HL-60 (cell line): ENCODE data around the gene MAP2K2.

Source experiments
- POLR2AphosphoS5 ChIP-seq: IDR thresholded peaks from 2 replicates; pipeline ENCODE4 v1.6.1; 2012; ENCODE audit warnings: low read depth
- REST ChIP-seq: IDR thresholded peaks from 2 replicates; pipeline ENCODE4 v1.6.1; 2012; ENCODE audit warnings: low read depth; ENCODE audit not compliant: insufficient replicate concordance
- SPI1 ChIP-seq: IDR thresholded peaks from 2 replicates; pipeline ENCODE4 v1.6.1; 2012; ENCODE audit warnings: low read depth, mild to moderate bottlenecking, borderline replicate concordance
- TF ChIP-seq, protein P1 (sequence below): IDR thresholded peaks from one replicate; pipeline ENCODE4 v1.5.1; 2011; ENCODE audit warnings: low read length, control low read depth, inconsistent platforms; ENCODE audit not compliant: insufficient read depth

GRCh38 chr19:4172861-4173473, 49.0 kb upstream of the MAP2K2 start:
- TF ChIP-seq, protein P1, sequence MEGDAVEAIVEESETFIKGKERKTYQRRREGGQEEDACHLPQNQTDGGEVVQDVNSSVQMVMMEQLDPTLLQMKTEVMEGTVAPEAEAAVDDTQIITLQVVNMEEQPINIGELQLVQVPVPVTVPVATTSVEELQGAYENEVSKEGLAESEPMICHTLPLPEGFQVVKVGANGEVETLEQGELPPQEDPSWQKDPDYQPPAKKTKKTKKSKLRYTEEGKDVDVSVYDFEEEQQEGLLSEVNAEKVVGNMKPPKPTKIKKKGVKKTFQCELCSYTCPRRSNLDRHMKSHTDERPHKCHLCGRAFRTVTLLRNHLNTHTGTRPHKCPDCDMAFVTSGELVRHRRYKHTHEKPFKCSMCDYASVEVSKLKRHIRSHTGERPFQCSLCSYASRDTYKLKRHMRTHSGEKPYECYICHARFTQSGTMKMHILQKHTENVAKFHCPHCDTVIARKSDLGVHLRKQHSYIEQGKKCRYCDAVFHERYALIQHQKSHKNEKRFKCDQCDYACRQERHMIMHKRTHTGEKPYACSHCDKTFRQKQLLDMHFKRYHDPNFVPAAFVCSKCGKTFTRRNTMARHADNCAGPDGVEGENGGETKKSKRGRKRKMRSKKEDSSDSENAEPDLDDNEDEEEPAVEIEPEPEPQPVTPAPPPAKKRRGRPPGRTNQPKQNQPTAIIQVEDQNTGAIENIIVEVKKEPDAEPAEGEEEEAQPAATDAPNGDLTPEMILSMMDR: no peak
- TF ChIP-seq REST (peak; percentile 99), POLR2AphosphoS5 (no peak), SPI1 (no peak)
